MG63 (cell line): ENCODE measurements around the gene PIK3R4. TPM values are rescaled to one million over a fixed set of nuclear protein-coding genes. Genes with fewer than 3 reads are reported as not detected.

ENCODE experiments used
- DNase-seq: peaks from one replicate; pipeline ENCODE4 v3.0.0-alpha.2; 2020
- H3K27me3 ChIP-seq: fragments of 250-450 bp; sonication (Bioruptor Pico); 2 replicates; pipeline ENCODE4 v1.5.1; 2020; ENCODE audit warnings: mild to moderate bottlenecking, moderate library complexity
- H3K36me3 ChIP-seq: fragments of 250-450 bp; sonication (Bioruptor Pico); 2 replicates; pipeline ENCODE4 v1.5.1; 2020; ENCODE audit warnings: mild to moderate bottlenecking, moderate library complexity
- H3K4me3 ChIP-seq: fragments of 250-450 bp; sonication (Bioruptor Pico); 2 replicates; pipeline ENCODE4 v1.5.1; 2020; ENCODE audit warnings: mild to moderate bottlenecking, moderate library complexity
- H3K9me3 ChIP-seq: fragments of 250-450 bp; sonication (Bioruptor Pico); 2 replicates; pipeline ENCODE4 v1.5.1; 2020; ENCODE audit warnings: mild to moderate bottlenecking, moderate library complexity
- total RNA-seq: library from RNA; depleted of rRNA; stranded (reverse); fragments of >200 nt; shearing (Covaris generic); gene quantifications from 2 replicates; pipeline ENCODE4 v1.2.3, GENCODE V29; 2014; ENCODE audit warnings: low replicate concordance; rRNA removed

Gene PIK3R4
- total RNA-seq, result 7.3 and 18.3 TPM in 2 replicates

- no peaks in the 10 kb centered on the region for H3K9me3 ChIP-seq
- peak; percentile 91 for DNase-seq
- H3K4me3 ChIP-seq, result peak within 1 kb of the TSS; percentile 72
Observed at GRCh38 chr3:130746246-130747039, at the start of gene PIK3R4. PIK3R4 (minus strand) TSS chr3:130746829; CDS start chr3:130745218, 1,611 bp downstream.

GRCh38 chr3:130795396-130795795 is 48.8 kb upstream of the PIK3R4 start:
- H3K36me3 ChIP-seq, result no peaks in the 10 kb centered on the region

More at GRCh38 chr3:130746246-130747039, at the start of gene PIK3R4:
- Histone ChIP-seq H3K27me3 (no peaks in the 10 kb centered on the region), H3K36me3 (peaks cover 31% of the 10 kb centered on the region)

GRCh38 chr3:130792246-130792645 is 45.6 kb upstream of the PIK3R4 start:
- no peaks in the 10 kb centered on the region for H3K9me3 ChIP-seq
- DNase-seq, result no peak
- H3K4me3 ChIP-seq, result no peak overlapping the region
- H3K27me3 ChIP-seq, result peaks cover 6% of the 10 kb centered on the region; the same call in 1 of the 2 replicates
- H3K36me3 ChIP-seq, result no peaks in the 10 kb centered on the region

More at GRCh38 chr3:130795396-130795795, 48.8 kb upstream of the PIK3R4 start:
- Histone ChIP-seq H3K4me3 (no peak overlapping the region), H3K27me3 (peaks cover 6% of the 10 kb centered on the region; the same call in 1 of the 2 replicates), H3K9me3 (no peaks in the 10 kb centered on the region)
- DNase-seq, result no peak

GRCh38 chr3:130789782-130790322 is 43.2 kb upstream of the PIK3R4 start:
- H3K9me3 ChIP-seq, result no peaks in the 10 kb centered on the region
- H3K4me3 ChIP-seq, result no peak overlapping the region
- H3K36me3 ChIP-seq, result no peaks in the 10 kb centered on the region
- no peak for DNase-seq
- peaks cover under 1% of the 10 kb centered on the region; the same call in 1 of the 2 replicates for H3K27me3 ChIP-seq

GRCh38 chr3:130787422-130788068 is 40.9 kb upstream of the PIK3R4 start:
- no peaks in the 10 kb centered on the region for H3K27me3 ChIP-seq
- no peak overlapping the region for H3K4me3 ChIP-seq
- H3K9me3 ChIP-seq, result no peaks in the 10 kb centered on the region
- no peak for DNase-seq
- no peaks in the 10 kb centered on the region for H3K36me3 ChIP-seq

GRCh38 chr3:130786306-130786705 is 39.7 kb upstream of the PIK3R4 start:
- no peaks in the 10 kb centered on the region for H3K27me3 ChIP-seq
- no peaks in the 10 kb centered on the region for H3K36me3 ChIP-seq
- DNase-seq, result no peak
- H3K4me3 ChIP-seq, result no peak overlapping the region
- no peaks in the 10 kb centered on the region for H3K9me3 ChIP-seq

GRCh38 chr3:130783629-130784028 is 37.0 kb upstream of the PIK3R4 start:
- Histone ChIP-seq H3K36me3 (no peaks in the 10 kb centered on the region), H3K27me3 (peaks cover 2% of the 10 kb centered on the region), H3K4me3 (no peak overlapping the region), H3K9me3 (no peaks in the 10 kb centered on the region)
- no peak for DNase-seq

- Histone ChIP-seq H3K4me3 (no peak overlapping the region), H3K36me3 (no peaks in the 10 kb centered on the region), H3K9me3 (no peaks in the 10 kb centered on the region), H3K27me3 (peaks cover 2% of the 10 kb centered on the region)
- no peak for DNase-seq
Observed at GRCh38 chr3:130779486-130779885, 32.9 kb upstream of the PIK3R4 start.

- Histone ChIP-seq H3K27me3 (peaks cover 2% of the 10 kb centered on the region), H3K4me3 (no peak overlapping the region), H3K9me3 (no peaks in the 10 kb centered on the region), H3K36me3 (no peaks in the 10 kb centered on the region)
- no peak for DNase-seq
Observed at GRCh38 chr3:130779031-130779430, 32.4 kb upstream of the PIK3R4 start.

GRCh38 chr3:130773366-130773765 is 26.7 kb upstream of the PIK3R4 start:
- no peaks in the 10 kb centered on the region for H3K9me3 ChIP-seq
- H3K4me3 ChIP-seq, result no peak overlapping the region
- H3K36me3 ChIP-seq, result no peaks in the 10 kb centered on the region
- no peaks in the 10 kb centered on the region for H3K27me3 ChIP-seq
- DNase-seq, result peak; percentile 1

GRCh38 chr3:130772129-130772528 is 25.5 kb upstream of the PIK3R4 start:
- no peak for DNase-seq
- Histone ChIP-seq H3K27me3 (no peaks in the 10 kb centered on the region), H3K36me3 (no peaks in the 10 kb centered on the region), H3K9me3 (no peaks in the 10 kb centered on the region), H3K4me3 (no peak overlapping the region)

GRCh38 chr3:130770644-130771043 is 24.0 kb upstream of the PIK3R4 start:
- Histone ChIP-seq H3K27me3 (peaks cover 5% of the 10 kb centered on the region; the same call in 1 of the 2 replicates), H3K9me3 (no peaks in the 10 kb centered on the region), H3K36me3 (no peaks in the 10 kb centered on the region), H3K4me3 (no peak overlapping the region)
- DNase-seq, result no peak

GRCh38 chr3:130761730-130762311 is 15.2 kb upstream of the PIK3R4 start:
- Histone ChIP-seq H3K36me3 (no peaks in the 10 kb centered on the region), H3K27me3 (peaks cover 11% of the 10 kb centered on the region), H3K4me3 (no peak overlapping the region), H3K9me3 (no peaks in the 10 kb centered on the region)
- no peak for DNase-seq

GRCh38 chr3:130760922-130761321 is 14.3 kb upstream of the PIK3R4 start:
- Histone ChIP-seq H3K27me3 (peaks cover 9% of the 10 kb centered on the region), H3K36me3 (no peaks in the 10 kb centered on the region), H3K9me3 (no peaks in the 10 kb centered on the region), H3K4me3 (no peak overlapping the region)
- DNase-seq, result peak; percentile 12

GRCh38 chr3:130759692-130760338 is 13.2 kb upstream of the PIK3R4 start:
- Histone ChIP-seq H3K27me3 (peaks cover 3% of the 10 kb centered on the region; the same call in 1 of the 2 replicates), H3K36me3 (no peaks in the 10 kb centered on the region), H3K4me3 (no peak overlapping the region), H3K9me3 (no peaks in the 10 kb centered on the region)
- peak; percentile 34 for DNase-seq

GRCh38 chr3:130758624-130759369 is 12.2 kb upstream of the PIK3R4 start:
- Histone ChIP-seq H3K9me3 (no peaks in the 10 kb centered on the region), H3K4me3 (no peak overlapping the region), H3K27me3 (no peaks in the 10 kb centered on the region; the same call in 1 of the 2 replicates), H3K36me3 (no peaks in the 10 kb centered on the region)
- DNase-seq, result no peak
